ENCODE data around the gene RBPJL. TPM values are rescaled to one million over a fixed set of nuclear protein-coding genes. Genes with fewer than 3 reads are reported as not detected.

RBPJL gene
- total and polyA plus RNA-seq, 2 of the 13 experiments (the other 11 are each of a cell fraction or from before 2014, with no cell fraction given) = not detected

GRCh38 chr20:45362804-45363610, 56.4 kb downstream of the RBPJL start, which contains the start of gene SYS1:
SYS1 (plus strand) TSS chr20:45363156; CDS start chr20:45363532, 376 bp downstream.
- TSS peak; percentile 67 for BruUV-seq (replicated peaks)
- Histone ChIP-seq H2AFZ (ENCODE audit: low read length) (peak within 1 kb of the TSS; percentile 68), H3K4me1 (ENCODE audit: insufficient read depth, low read length) (peaks cover 64% of the 10 kb centered on the region), H3K36me3 (replicated peaks in 1 of 2; ENCODE audit: control insufficient read depth in 1 of 2, insufficient read depth in 2 of 2, low read length in 2 of 2) (peaks cover 17 to 27% of the 10 kb centered on the region in 2 experiments), H3K79me2 (ENCODE audit: insufficient read depth, low read length) (peaks cover 13% of the 10 kb centered on the region), H3K27ac (ENCODE audit: extremely low read length, insufficient read depth, low read length) (peak within 1 kb of the TSS; percentile 92), H4K20me1 (ENCODE audit: insufficient read depth, low read length) (peaks cover 5% of the 10 kb centered on the region; the same call in 1 of the 2 replicates), H3K27me3 (ENCODE audit: control insufficient read depth in 1 of 2, insufficient read depth in 2 of 2, low read length in 2 of 2) (no peaks in the 10 kb centered on the region; a peak in 2 of 5 replicates), H3K9me3 (ENCODE audit: low read length) (no peaks in the 10 kb centered on the region), H3K9ac (ENCODE audit: insufficient read depth, low read depth, low read length) (peak within 1 kb of the TSS; percentile 93), H3K4me2 (ENCODE audit: low read depth, low read length) (peak within 1 kb of the TSS; percentile 94), H3K4me3 (replicated peaks in 1 of 3; ENCODE audit: insufficient read depth in 1 of 3, low read depth in 2 of 3, low read length in 3 of 3) (peak within 1 kb of the TSS; percentile 78 to 95 (median 91))
- in situ Hi-C loops (cut with HindIII; ENCODE audit: extremely low pct_ligation_motif_present, low pct_unique_long_range_greater_than_20kb) (no loop called here), intact Hi-C loops (cut with micrococcal nuclease; ENCODE audit: unreplicated experiment) (loop anchor here (1.0 to 5.0 kb wide), 4 partner anchors 40 to 409 kb away; partner anchors contain the start of gene PIGT)
- ATAC-seq (peak; percentile 89), FAIRE-seq (peak; percentile 92), DNase-seq (ENCODE audit: low spot score) (peak; percentile 100)
- CTCF ChIA-PET (ENCODE audit: low intra/inter-chr PET ratio, low total read pairs) = interaction anchor here (0.8 to 2.8 kb wide), 5 partner anchors 11 to 451 kb away, joined by 3 to 22 read pairs (median 4); no protein-coding TSS in a partner anchor
- POLR2A ChIA-PET = interaction anchor here (1.0 to 29.5 kb wide), 20 partner anchors 8 to 429 kb away, joined by 3 to 1422 read pairs (median 7); partner anchors contain the start of genes DNTTIP1, PIGT, SDC4 and WFDC3
- under 1% methylated on average over 48 of the region's 55 CpGs for WGBS (ENCODE audit: low lambda C conversion rate)
- TF ChIP-seq PHF8 (CRISPR knock-in tag; IDR thresholded peaks at IDR 0.05) = peak; percentile 100
- no peak for TF ChIP-seq ZSCAN30 (CRISPR knock-in tag; IDR thresholded peaks at IDR 0.05)
- no peak for TF ChIP-seq CEBPB (IDR thresholded peaks at IDR 0.05; ENCODE audit: borderline replicate concordance, low read depth, low read length)
- TF ChIP-seq ZNF646 (CRISPR knock-in tag; IDR thresholded peaks at IDR 0.05) = no peak
- no peak for TF ChIP-seq TBL1XR1 (IDR thresholded peaks at IDR 0.05; ENCODE audit: borderline replicate concordance, low read length, partially characterized antibody)
- peak; percentile 100 for TF ChIP-seq THAP9 (CRISPR knock-in tag; IDR thresholded peaks at IDR 0.05; ENCODE audit: borderline replicate concordance)
- TF ChIP-seq STAG1 (CRISPR knock-in tag; IDR thresholded peaks at IDR 0.05) = peak; percentile 73
- peak; percentile 90 for TF ChIP-seq ZBTB4 (CRISPR knock-in tag; IDR thresholded peaks at IDR 0.05; ENCODE audit: borderline replicate concordance)
- TF ChIP-seq ZNF354B (CRISPR knock-in tag; IDR thresholded peaks at IDR 0.05) = no peak

Measured in HepG2 (cell line).